HepG2 (cell line): Measurements from ENCODE around the gene ADPRHL1. TPM values are rescaled to one million over a fixed set of nuclear protein-coding genes. Genes with fewer than 3 reads are reported as not detected.

Source experiments
- HDAC1 ChIP-seq: sonication (generic); formaldehyde crosslinking; IDR thresholded peaks from 2 replicates; pipeline ENCODE4 v1.5.1; 2020; ENCODE audit warnings: mild to moderate bottlenecking, missing genetic modification reagents
- IRF9 ChIP-seq: sonication (generic); formaldehyde crosslinking; IDR thresholded peaks from 2 replicates; pipeline ENCODE4 v1.8.0; 2022; ENCODE audit warnings: missing genetic modification reagents, mild to moderate bottlenecking, borderline replicate concordance
- KDM1A ChIP-seq: IDR thresholded peaks from 2 replicates; pipeline ENCODE4 v1.6.1; 2016; ENCODE audit warnings: missing compliant biosample characterization
- KMT2B ChIP-seq: IDR thresholded peaks from 2 replicates; pipeline ENCODE4 v1.6.1; 2016; ENCODE audit warnings: missing genetic modification reagents, missing compliant biosample characterization
- MXD3 ChIP-seq: IDR thresholded peaks from 2 replicates; pipeline ENCODE4 v1.6.1; 2016; ENCODE audit warnings: mild to moderate bottlenecking, missing biosample characterization, missing genetic modification reagents
- NR0B2 ChIP-seq: sonication (generic); formaldehyde crosslinking; IDR thresholded peaks from 2 replicates; pipeline ENCODE4 v1.4.0; 2020; ENCODE audit warnings: mild to moderate bottlenecking, missing genetic modification reagents
- POLR2A ChIP-seq, 2 experiments: IDR thresholded peaks; 2 replicates each; pipeline ENCODE4 v1.6.1; 2011; ENCODE audit warnings: low read depth in 2 of 2, low read length in 2 of 2, mild to moderate bottlenecking in 1 of 2, moderate library complexity in 1 of 2; ENCODE audit not compliant: insufficient read depth in 1 of 2
- RAD51 ChIP-seq: fragments of 450-650 bp; IDR thresholded peaks from 2 replicates; pipeline ENCODE4 v1.6.1; 2016; ENCODE audit warnings: borderline replicate concordance
- SIN3B ChIP-seq: fragments of 150-350 bp; IDR thresholded peaks from 2 replicates; pipeline ENCODE4 v1.6.1; 2014; ENCODE audit warnings: low read length
- TARDBP ChIP-seq: sonication (generic); formaldehyde crosslinking; IDR thresholded peaks from 2 replicates; pipeline ENCODE4 v1.8.0; 2022; ENCODE audit warnings: mild to moderate bottlenecking, missing genetic modification reagents
- TFE3 ChIP-seq: IDR thresholded peaks from 2 replicates; pipeline ENCODE4 v1.6.1; 2016
- TOPORS ChIP-seq: sonication (generic); formaldehyde crosslinking; IDR thresholded peaks from 2 replicates; pipeline ENCODE4 v1.8.0; 2023; ENCODE audit warnings: mild to moderate bottlenecking, missing genetic modification reagents
- ZBTB38 ChIP-seq: sonication (generic); formaldehyde crosslinking; IDR thresholded peaks from 2 replicates; pipeline ENCODE4 v1.5.1; 2020; ENCODE audit warnings: mild to moderate bottlenecking, missing genetic modification reagents
- ZEB1 ChIP-seq: IDR thresholded peaks from 2 replicates; pipeline ENCODE4 v1.6.1; 2012; ENCODE audit warnings: mild to moderate bottlenecking, low read depth, inconsistent platforms; ENCODE audit not compliant: insufficient replicate concordance
- ZFAT ChIP-seq: sonication (generic); formaldehyde crosslinking; conservative IDR thresholded peaks from 2 replicates; pipeline ENCODE4 v1.8.1; 2023; ENCODE audit warnings: missing genetic modification reagents, inconsistent platforms
- ZGPAT ChIP-seq: IDR thresholded peaks from 2 replicates; pipeline ENCODE4 v1.6.1; 2016; ENCODE audit warnings: mild to moderate bottlenecking
- ZNF121 ChIP-seq: sonication (generic); formaldehyde crosslinking; IDR thresholded peaks from 2 replicates; pipeline ENCODE4 v1.5.0; 2020; ENCODE audit warnings: mild to moderate bottlenecking, missing genetic modification reagents
- ZNF205 ChIP-seq: IDR thresholded peaks from 2 replicates; pipeline ENCODE4 v1.6.1; 2018; ENCODE audit warnings: missing biosample characterization, missing genetic modification reagents
- ZNF317 ChIP-seq: sonication (generic); formaldehyde crosslinking; IDR thresholded peaks from 2 replicates; pipeline ENCODE4 v1.5.0; 2020; ENCODE audit warnings: mild to moderate bottlenecking, missing genetic modification reagents
- ZNF574 ChIP-seq: sonication (generic); formaldehyde crosslinking; IDR thresholded peaks from 2 replicates; pipeline ENCODE4 v1.4.0; 2020; ENCODE audit warnings: missing genetic modification reagents
- ZNF607 ChIP-seq: sonication (generic); formaldehyde crosslinking; IDR thresholded peaks from 2 replicates; pipeline ENCODE4 v1.5.1; 2020; ENCODE audit warnings: missing genetic modification reagents, mild to moderate bottlenecking, borderline replicate concordance
- ZNF75D ChIP-seq: sonication (generic); formaldehyde crosslinking; IDR thresholded peaks from 2 replicates; pipeline ENCODE4 v1.8.1; 2023; ENCODE audit warnings: missing genetic modification reagents, mild to moderate bottlenecking, borderline replicate concordance
- ZNF766 ChIP-seq: sonication (generic); formaldehyde crosslinking; IDR thresholded peaks from 2 replicates; pipeline ENCODE4 v1.5.0; 2020; ENCODE audit warnings: missing genetic modification reagents, borderline replicate concordance
- ZNF792 ChIP-seq: IDR thresholded peaks from 2 replicates; pipeline ENCODE4 v1.6.1; 2016
- polyA plus RNA-seq, 8 experiments: library from polyadenylated mRNA; depleted of rRNA in 3 of 8; stranded (reverse) in 7 of 8; unstranded in 1 of 8; fragments of >200 nt; fragmentation: Illumina TruSeq in 4 of 8; extraction: Trizol in 4 of 8; gene quantifications; 2 replicates each; pipeline versions ENCODE4 v1.2.1 to v1.2.3, GENCODE V29; 2011 to 2016; ENCODE audit warnings: low read depth in 4 of 8, missing spikeins in 1 of 8, mixed read lengths in 1 of 8; ENCODE audit not compliant: insufficient read depth in 1 of 8
- total RNA-seq, 5 experiments: library from RNA; depleted of rRNA; stranded (reverse); fragments of >200 nt; fragmentation: Illumina TruSeq; extraction: Trizol; gene quantifications; 2 replicates each; pipeline ENCODE4 v1.2.3, GENCODE V29; 2016; ENCODE audit warnings: low read depth in 1 of 5

ADPRHL1 gene
- total and polyA plus RNA-seq, 2 of the 13 experiments (the other 11 are each of a cell fraction or from before 2014, with no cell fraction given): 0.34 to 0.40 TPM

GRCh38 chr13:113437408-113438010 is 15.8 kb downstream of the ADPRHL1 start (continued):
- TF ChIP-seq ZNF317 (CRISPR knock-in tag) (0 out of 2 replicates have a peak, but pooled peaks have one; percentile 57), ZNF121 (CRISPR knock-in tag) (peak; percentile 100), KDM1A (CRISPR knock-in tag) (peak; percentile 72; the same call in 1 of the 2 replicates), ZGPAT (0 out of 2 replicates have a peak, but pooled peaks have one; percentile 54), TOPORS (CRISPR knock-in tag) (no peak), ZNF75D (CRISPR knock-in tag) (no peak), ZNF205 (CRISPR knock-in tag) (0 out of 2 replicates have a peak, but pooled peaks have one; percentile 31), ZEB1 (no peak), NR0B2 (CRISPR knock-in tag) (no peak), ZBTB38 (CRISPR knock-in tag) (peak; percentile 54; the same call in 1 of the 2 replicates), POLR2A (IDR thresholded peaks at IDR 0.05; ENCODE audit: insufficient read depth in 1 of 2, low read depth in 2 of 2, low read length in 2 of 2) (peak; percentile 69 to 72), MXD3 (CRISPR knock-in tag) (no peak), RAD51 (peak; percentile 59), TFE3 (CRISPR knock-in tag) (peak; percentile 77; the same call in 1 of the 2 replicates), ZNF607 (CRISPR knock-in tag) (peak; percentile 47; the same call in 1 of the 2 replicates), TARDBP (peak; percentile 83), ZNF792 (CRISPR knock-in tag) (peak; percentile 55; the same call in 1 of the 2 replicates), HDAC1 (CRISPR knock-in tag) (peak; percentile 30; the same call in 1 of the 2 replicates), ZNF766 (CRISPR knock-in tag) (0 out of 2 replicates have a peak, but pooled peaks have one; percentile 56), IRF9 (CRISPR knock-in tag) (peak; percentile 86; the same call in 1 of the 2 replicates), ZFAT (CRISPR knock-in tag) (no peak), KMT2B (peak; percentile 58), SIN3B (no peak), ZNF574 (CRISPR knock-in tag) (peak; percentile 48; the same call in 1 of the 2 replicates)
